Germinal center (tissue), 1 donor: Measurements from ENCODE around the gene DPRX.
"Not testable (repeated sequence)": the region's sequence is repeated elsewhere in the genome, so short reads cannot be mapped to it uniquely, and the experiment has no call there.

Experiments
- DNase-seq: peaks from one replicate; pipeline ENCODE4 v3.0.0; 2012; ENCODE audit warnings: mixed read lengths, low spot score

DPRX gene

GRCh38 chr19:53646144-53646543 is 14.3 kb downstream of the DPRX start:
- DNase-seq: no peak

DNA sequence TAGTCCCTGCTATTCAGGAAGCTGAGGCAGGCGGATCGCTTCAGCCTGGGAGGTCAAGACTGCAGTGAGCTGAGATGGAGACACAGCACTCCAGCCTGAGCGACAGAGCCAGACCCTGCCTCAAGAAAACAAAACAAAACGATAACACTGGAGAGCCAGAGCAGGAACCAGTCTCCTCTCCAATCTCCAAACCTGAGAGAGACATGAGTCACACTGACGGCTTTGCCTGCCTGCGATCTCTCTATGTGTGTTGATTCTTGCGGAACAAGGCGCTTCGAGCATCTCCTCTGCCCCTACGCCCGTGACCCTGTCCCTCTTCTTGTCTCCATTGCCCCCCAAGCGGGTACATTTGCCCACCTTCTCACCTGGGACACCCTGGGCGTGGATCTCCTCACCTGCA is 15.6 kb downstream of the DPRX start:
- DNase-seq: no peak

GRCh38 chr19:53647792-53648191 is 16.0 kb downstream of the DPRX start:
- DNase-seq: no peak

- DNase-seq: no peak
Measured at GRCh38 chr19:53649746-53650593, 18.2 kb downstream of the DPRX start.

GRCh38 chr19:53652476-53652875 is 20.7 kb downstream of the DPRX start:
- DNase-seq: no peak

DNA sequence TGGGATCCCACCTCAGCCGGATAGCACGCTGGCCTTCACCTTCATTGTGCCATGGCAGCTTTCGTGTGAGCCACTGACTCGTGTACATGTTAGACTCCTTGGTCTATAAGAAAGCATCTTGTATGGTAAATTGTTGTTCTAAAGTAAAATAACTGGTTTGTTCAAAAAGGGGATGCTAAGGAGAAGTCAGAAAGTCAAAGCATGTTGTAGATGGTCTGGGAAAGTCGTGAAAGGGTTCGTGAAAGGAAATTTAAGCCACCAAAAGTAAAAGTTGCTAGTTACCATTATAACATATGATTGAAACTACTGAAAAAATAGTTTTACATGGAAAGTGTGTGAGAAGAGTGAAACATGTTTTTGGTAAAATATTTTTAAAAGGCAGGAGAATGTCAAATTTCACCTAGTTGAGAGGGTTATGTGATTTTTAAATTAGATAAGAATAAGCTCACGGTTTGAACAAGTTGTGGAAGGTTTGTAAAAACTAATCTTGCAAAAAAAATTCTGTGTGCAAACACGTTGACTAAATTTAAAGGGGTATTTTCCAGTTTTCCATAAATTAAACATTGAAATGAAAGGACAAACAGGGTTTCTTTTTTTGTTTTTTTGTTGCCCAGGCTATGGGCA is 23.4 kb downstream of the DPRX start:
- DNase-seq: no peak

DNA sequence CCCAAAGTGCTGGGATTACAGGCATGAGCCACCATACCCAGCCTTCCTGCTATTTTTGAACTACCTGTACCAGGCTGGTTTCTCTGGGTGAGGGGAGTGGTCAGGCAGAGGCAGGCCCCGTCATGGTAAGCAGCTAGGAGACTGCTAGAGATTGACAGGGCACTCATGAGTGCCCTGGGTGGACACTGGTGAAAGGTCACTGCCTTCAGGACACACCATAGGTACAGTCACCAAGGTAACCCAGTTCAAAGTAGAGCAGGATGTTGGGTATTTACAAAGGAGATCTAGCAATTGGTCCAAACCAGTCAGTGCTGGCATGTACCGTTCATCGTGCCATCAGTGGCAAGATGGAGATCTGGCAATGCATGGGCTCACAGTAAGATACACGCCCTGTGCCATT is 25.5 kb downstream of the DPRX start:
- no peak for DNase-seq

GRCh38 chr19:53657778-53658177 is 26.0 kb downstream of the DPRX start:
- no peak for DNase-seq

DNA sequence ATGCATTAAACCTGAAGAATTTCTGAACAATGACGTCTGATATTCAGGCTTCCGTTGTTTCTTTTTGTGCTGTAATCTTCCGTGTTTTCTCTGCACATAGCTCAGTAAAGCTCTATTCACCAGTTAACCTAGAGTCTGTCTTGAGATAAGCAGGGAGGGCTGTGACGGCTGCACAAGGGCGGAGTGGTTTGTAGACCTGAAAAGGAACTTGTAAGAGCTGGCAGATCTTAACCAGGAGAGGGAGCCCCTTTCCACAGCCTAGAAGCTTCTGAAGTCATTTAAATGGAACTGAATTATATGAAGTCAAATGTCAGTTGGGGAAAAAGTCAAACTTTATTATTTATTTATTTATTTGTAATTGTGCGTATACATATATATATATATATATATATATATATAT is 27.5 kb downstream of the DPRX start:
- DNase-seq: no peak

DNA sequence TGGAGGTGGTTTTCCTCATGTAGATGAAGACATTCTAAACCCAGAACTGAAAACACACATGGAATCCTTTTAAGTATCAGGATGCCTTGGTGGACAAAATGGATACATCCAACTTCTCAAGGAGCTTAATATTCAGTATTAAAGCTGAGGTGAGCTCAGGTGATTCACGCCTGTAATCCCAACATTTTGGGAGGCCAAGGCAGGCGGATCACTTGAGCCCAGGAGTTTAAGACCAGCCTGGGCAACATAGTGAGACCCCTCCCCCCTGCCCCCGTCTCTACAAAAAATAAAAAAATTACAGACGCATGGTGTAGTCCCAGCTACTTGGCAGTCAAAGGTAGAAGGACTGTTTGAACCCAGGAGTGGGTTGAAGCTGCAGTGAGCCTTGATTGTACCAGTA is 28.8 kb downstream of the DPRX start:
- DNase-seq: no peak

DNA sequence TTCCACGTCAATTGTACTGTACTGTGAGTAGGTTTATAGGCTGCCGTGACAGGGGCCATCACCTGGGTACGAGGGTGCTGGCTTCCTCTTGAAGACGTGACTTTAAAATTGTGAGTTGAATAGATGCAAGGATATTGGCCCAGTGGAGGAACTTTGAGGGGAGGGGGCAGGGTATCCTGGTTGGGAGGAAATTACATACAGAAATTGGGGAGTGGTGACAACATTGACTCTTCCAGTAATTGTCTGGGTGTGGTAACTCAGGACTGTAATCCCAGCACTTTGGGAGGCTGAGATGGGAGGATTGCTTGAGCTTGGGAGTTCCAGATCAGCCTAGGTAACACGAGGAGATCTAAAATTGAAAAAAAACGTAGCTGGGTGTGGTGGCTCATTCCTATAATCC is 30.4 kb downstream of the DPRX start:
- DNase-seq: no peak

DNA sequence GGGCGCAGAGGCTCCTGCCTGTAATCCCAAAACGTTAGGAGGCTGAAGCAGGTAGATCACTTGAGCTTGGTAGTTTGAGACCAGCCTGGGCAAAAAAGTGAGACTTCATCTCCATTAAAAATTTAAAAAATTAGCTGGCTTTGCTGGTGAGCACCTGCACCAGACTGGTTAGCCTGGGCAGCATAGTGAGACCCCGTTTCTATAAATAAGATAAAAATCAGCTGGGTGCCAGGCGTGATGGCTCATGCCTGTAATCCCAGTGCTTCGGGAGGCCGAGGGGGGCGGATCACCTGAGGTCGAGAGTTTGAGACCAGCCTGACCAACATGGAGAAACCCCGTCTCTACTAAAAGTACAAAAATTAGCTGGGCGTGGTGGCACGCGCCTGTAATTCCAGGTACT is 32.4 kb downstream of the DPRX start:
- no peak for DNase-seq

- no peak for DNase-seq
Measured at GRCh38 chr19:53664760-53665159, 33.0 kb downstream of the DPRX start.

GRCh38 chr19:53666331-53666730 is 34.5 kb downstream of the DPRX start:
- DNase-seq: not testable (repeated sequence)

DNA sequence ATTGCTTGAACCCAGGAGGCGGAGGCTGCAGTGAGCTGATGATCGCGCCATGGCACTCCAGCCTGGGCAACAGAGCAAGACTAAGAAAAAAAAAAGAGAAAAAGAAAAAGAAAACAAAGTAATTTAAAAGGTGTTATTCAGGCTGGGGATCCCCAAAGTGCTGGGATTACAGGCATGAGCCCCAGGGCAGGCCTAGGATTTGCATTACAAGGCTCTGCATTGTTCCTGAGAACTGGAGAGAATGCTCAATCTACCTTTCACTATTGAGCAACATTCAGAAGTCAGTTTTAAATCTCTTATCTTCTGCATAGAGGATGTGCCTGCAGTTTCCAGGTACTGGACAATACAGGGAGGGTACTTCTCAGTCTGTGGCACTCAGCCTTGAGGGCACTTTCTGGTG is 37.0 kb downstream of the DPRX start:
- not testable (repeated sequence) for DNase-seq

GRCh38 chr19:53670345-53670744 is 38.5 kb downstream of the DPRX start:
- DNase-seq: no peak

DNA sequence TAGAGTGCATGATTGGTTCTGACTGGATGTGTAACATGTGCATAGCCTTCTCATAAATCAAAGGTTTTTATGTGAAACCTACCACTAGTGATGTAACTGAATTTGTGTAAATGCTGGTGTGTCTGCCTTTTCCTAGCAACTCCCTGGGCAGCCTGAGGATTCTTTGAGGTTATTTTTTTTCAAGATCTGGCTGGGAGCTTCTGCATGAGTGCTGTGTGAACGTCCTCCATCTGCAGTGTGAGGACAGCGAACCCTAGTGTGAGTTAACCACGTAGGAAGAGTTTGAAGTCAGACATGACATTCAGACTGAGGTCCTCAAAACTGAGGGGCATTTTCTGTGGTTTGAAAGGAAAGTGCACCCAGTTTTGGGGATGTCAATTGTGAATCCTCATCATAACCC is 39.9 kb downstream of the DPRX start:
- DNase-seq: no peak
